GM10248 (cell line): ENCODE measurements around the gene STK39.

Experiments
- CTCF ChIA-PET: fragments of 300-600 bp; sonication (Branson Sonifier 250); formaldehyde crosslinking; extraction: SDS; loops from one replicate; lab custom pipeline; 2021; ENCODE audit warnings: antibody characterized with exemption; lab: Yijun Ruan, JAX
- POLR2A ChIA-PET: fragments of 350-650 bp; sonication (Branson Sonifier 250); formaldehyde crosslinking; extraction: SDS; loops from one replicate; lab custom pipeline; 2020; ENCODE audit warnings: antibody characterized with exemption; lab: Yijun Ruan, JAX
- DNase-seq: peaks from one replicate; pipeline ENCODE4 v3.0.0; 2012; ENCODE audit errors: extremely low spot score
- TF ChIP-seq, protein P1 (sequence below): IDR thresholded peaks from 2 replicates; pipeline ENCODE4 v1.5.1; 2012; ENCODE audit warnings: mild to moderate bottlenecking, low read depth; ENCODE audit errors: extremely low read depth, missing control alignments, control extremely low read depth

Gene STK39

DNA sequence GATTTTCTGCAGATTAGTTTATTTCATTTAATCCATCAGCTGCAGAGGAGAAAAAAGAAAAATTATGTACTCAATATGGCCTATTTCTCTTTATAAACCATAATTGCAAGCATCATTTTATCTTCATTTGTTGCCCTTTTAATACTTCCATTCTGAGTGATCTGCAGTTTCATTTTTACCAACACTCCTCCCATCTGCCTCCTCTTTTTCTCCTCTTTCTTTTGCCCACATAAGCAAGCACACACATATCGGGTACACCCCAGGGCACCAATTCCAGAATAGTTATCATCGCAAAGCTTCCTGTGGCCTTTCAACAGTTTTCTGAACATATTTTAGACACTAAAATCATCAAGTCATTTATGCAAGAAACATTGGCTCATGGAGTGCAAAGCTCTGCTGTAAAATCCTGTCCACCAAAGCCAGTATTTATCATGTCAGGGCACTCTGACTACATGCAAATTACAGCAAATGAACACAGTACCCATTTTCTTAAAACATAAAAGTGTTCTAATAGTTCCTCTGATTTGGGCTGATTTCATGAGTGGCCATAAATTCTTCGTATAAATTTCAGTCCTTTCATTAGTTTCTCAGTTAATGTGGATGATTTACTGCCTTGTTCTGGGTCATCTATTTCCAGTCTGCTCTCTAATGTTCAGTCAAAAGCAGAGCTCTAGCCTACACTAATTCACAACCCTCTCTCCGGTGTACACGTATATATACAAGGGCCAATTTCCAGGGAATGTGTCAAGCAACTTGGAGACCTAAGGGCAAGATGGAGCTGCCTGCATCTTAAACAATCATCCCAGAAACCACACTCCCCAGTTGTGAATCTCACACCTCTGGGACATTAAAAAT, 281.3 kb downstream of the STK39 start:
- POLR2A ChIA-PET = no interaction called here
- TF ChIP-seq, protein P1, sequence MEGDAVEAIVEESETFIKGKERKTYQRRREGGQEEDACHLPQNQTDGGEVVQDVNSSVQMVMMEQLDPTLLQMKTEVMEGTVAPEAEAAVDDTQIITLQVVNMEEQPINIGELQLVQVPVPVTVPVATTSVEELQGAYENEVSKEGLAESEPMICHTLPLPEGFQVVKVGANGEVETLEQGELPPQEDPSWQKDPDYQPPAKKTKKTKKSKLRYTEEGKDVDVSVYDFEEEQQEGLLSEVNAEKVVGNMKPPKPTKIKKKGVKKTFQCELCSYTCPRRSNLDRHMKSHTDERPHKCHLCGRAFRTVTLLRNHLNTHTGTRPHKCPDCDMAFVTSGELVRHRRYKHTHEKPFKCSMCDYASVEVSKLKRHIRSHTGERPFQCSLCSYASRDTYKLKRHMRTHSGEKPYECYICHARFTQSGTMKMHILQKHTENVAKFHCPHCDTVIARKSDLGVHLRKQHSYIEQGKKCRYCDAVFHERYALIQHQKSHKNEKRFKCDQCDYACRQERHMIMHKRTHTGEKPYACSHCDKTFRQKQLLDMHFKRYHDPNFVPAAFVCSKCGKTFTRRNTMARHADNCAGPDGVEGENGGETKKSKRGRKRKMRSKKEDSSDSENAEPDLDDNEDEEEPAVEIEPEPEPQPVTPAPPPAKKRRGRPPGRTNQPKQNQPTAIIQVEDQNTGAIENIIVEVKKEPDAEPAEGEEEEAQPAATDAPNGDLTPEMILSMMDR = no peak
- DNase-seq = no peak
- CTCF ChIA-PET = interaction anchor here (0.6 to 4.0 kb wide), 2 partner anchors 17 to 153 kb away, joined by 3 to 37 read pairs; no protein-coding TSS in a partner anchor

DNA sequence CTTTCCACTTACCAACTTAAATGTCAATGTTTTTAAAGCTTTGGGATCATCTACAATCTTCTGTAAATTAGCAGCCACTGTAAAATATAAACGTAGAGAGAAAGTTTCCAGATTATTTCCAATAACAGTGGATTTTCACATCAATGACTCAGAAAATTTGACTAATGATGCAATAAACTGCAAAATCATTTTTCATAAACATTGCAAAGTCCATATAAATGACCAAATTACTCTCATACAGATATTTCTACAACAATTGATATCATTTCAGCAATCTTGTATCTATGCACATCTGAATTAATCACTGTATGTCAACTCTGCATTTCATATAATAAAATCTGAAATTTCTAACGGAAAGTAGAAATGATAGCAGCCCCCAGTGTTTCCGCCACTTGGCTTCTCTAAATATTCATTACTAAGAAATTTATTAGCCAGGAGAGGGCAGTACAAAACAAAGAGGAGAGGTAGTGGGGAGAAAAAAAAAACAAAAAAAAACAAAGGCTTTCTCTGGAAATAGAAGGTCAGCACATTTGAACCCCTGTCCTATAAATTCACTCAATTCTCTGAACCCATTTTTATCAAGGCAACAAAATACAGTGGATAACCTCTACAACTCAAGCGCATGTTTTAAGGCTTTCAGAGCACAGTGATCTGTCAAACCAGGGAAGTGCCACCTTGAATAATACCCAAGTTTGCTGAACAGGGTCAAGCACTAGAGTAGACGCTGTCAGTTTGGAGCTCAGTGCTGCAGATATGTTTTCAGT, 282.6 kb downstream of the STK39 start:
- ChIA-PET POLR2A (no interaction called here), CTCF (interaction anchor here (4.0 kb wide), 1 partner anchor 154 kb away, joined by 37 read pairs; no protein-coding TSS in a partner anchor)
- DNase-seq = no peak
- TF ChIP-seq, protein P1 = no peak

DNA sequence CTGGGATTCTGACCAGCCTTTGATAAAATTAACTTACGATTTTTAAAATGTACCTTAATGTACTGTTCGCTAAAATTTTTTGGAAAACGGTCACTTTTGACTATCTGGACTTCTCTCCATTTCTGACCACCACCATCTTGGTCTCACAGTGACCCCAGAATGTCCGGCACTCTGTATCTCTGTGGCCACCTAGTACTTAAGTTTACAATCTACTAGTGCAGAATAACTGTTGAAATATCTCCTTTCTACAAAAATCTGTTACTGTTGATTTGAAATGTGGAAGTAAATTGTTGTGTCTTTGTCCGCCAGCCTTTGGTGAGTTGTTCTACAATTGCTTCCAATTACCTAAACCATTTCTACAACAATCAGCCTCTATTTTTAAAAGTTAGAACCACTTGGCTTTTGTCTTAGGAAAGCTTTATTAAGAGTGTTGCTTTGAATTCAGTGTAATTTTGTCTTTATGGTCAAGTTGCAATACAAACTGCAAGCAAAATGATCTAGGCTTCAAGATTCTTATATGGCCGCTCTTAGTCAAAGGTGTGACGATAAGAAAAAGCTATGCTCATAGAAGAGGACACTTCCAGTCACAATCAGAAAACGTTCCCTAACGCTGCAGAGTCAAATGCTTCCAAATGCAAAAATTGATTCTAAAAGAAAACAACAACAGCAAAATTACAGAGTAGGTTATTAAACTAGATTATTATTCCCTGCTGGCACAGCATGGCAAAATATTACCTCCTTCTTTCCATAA, 283.3 kb downstream of the STK39 start:
- TF ChIP-seq, protein P1 = no peak
- ChIA-PET POLR2A (no interaction called here), CTCF (interaction anchor here (4.0 kb wide), 1 partner anchor 155 kb away, joined by 37 read pairs; no protein-coding TSS in a partner anchor)
- DNase-seq = no peak

- DNase-seq = no peak
- TF ChIP-seq, protein P1 = no peak
- ChIA-PET POLR2A (no interaction called here), CTCF (interaction anchor here (1.2 kb wide), 1 partner anchor 156 kb away, joined by 4 read pairs; no protein-coding TSS in a partner anchor)
These were observed 284.8 kb downstream of the STK39 start for GRCh38 chr2:167962436-167963226.

GRCh38 chr2:167961536-167962048, 285.8 kb downstream of the STK39 start:
- TF ChIP-seq, protein P1 = no peak
- DNase-seq = no peak
- POLR2A ChIA-PET = no interaction called here
- CTCF ChIA-PET = no interaction called here
